H9 (cell line): Measurements from ENCODE around the gene CMSS1. TPM values are rescaled to one million over a fixed set of nuclear protein-coding genes. Genes with fewer than 3 reads are reported as not detected.

Experiments used
- DNase-seq: peaks from one replicate; pipeline ENCODE4 v3.0.0-alpha.2; 2017
- H2AFZ ChIP-seq: one replicate; pipeline ENCODE4 v1.6.1; 2013; ENCODE audit warnings: mild to moderate bottlenecking, low read length, control low read depth, moderate library complexity
- H2AK5ac ChIP-seq: 2 replicates; pipeline ENCODE4 v1.6.1; 2013; ENCODE audit warnings: low read length, control low read depth, mixed read lengths; ENCODE audit not compliant: insufficient read length
- H2BK120ac ChIP-seq: one replicate; pipeline ENCODE4 v1.6.1; 2013; ENCODE audit warnings: low read depth, mild to moderate bottlenecking, low read length, control low read depth, inconsistent platforms; ENCODE audit not compliant: poor library complexity, severe bottlenecking
- H2BK12ac ChIP-seq: 2 replicates; pipeline ENCODE4 v1.6.1; 2013; ENCODE audit warnings: low read length, control low read depth, mixed read lengths, low read depth; ENCODE audit not compliant: insufficient read length
- H2BK15ac ChIP-seq: 2 replicates; pipeline ENCODE4 v1.6.1; 2013; ENCODE audit warnings: low read depth, low read length, control low read depth
- H2BK20ac ChIP-seq: one replicate; pipeline ENCODE4 v1.6.1; 2013; ENCODE audit warnings: low read depth, mild to moderate bottlenecking, low read length, control low read depth, inconsistent platforms; ENCODE audit not compliant: poor library complexity, severe bottlenecking
- H2BK5ac ChIP-seq: 2 replicates; pipeline ENCODE4 v1.6.1; 2013; ENCODE audit warnings: low read length, control low read depth, mixed read lengths; ENCODE audit not compliant: insufficient read length
- H3K14ac ChIP-seq: 2 replicates; pipeline ENCODE4 v1.6.1; 2013; ENCODE audit warnings: low read length, control low read depth; ENCODE audit not compliant: insufficient read depth
- H3K18ac ChIP-seq: 2 replicates; pipeline ENCODE4 v1.6.1; 2013; ENCODE audit warnings: low read depth, mild to moderate bottlenecking, mixed read lengths, low read length, control low read depth; ENCODE audit not compliant: insufficient read length
- H3K23ac ChIP-seq: 2 replicates; pipeline ENCODE4 v1.6.1; 2013; ENCODE audit warnings: low read length, control low read depth, mixed read lengths, low read depth; ENCODE audit not compliant: insufficient read length
- H3K23me2 ChIP-seq: 2 replicates; pipeline ENCODE4 v1.6.1; 2013; ENCODE audit warnings: low read depth, mild to moderate bottlenecking, mixed read lengths, low read length, control low read depth; ENCODE audit not compliant: insufficient read length, poor library complexity, severe bottlenecking
- H3K27ac ChIP-seq: 2 replicates; pipeline ENCODE4 v1.5.1; 2013; ENCODE audit warnings: low read length, control low read depth, mixed read lengths, low read depth; ENCODE audit not compliant: insufficient read length
- H3K27me3 ChIP-seq: 2 replicates; pipeline ENCODE4 v1.6.1; 2013; ENCODE audit warnings: low read length, control low read depth, inconsistent platforms; ENCODE audit not compliant: insufficient read depth
- H3K4ac ChIP-seq: 2 replicates; pipeline ENCODE4 v1.6.1; 2013; ENCODE audit warnings: low read depth, mild to moderate bottlenecking, control low read depth, inconsistent platforms, low read length, moderate library complexity
- H3K4me1 ChIP-seq: 2 replicates; pipeline ENCODE4 v1.6.1; 2013; ENCODE audit warnings: low read length, control low read depth, inconsistent platforms; ENCODE audit not compliant: insufficient read depth
- H3K4me2 ChIP-seq: 2 replicates; pipeline ENCODE4 v1.6.1; 2013; ENCODE audit warnings: low read length, control low read depth, mixed read lengths; ENCODE audit not compliant: insufficient read length, insufficient read depth
- H3K56ac ChIP-seq: 2 replicates; pipeline ENCODE4 v1.6.1; 2013; ENCODE audit warnings: low read depth, mild to moderate bottlenecking, mixed read lengths, low read length, control low read depth; ENCODE audit not compliant: insufficient read length
- H3K79me1 ChIP-seq: 2 replicates; pipeline ENCODE4 v1.6.1; 2013; ENCODE audit warnings: low read depth, mild to moderate bottlenecking, moderate library complexity, low read length, control low read depth, inconsistent platforms; ENCODE audit not compliant: insufficient read depth, poor library complexity, severe bottlenecking
- H3K79me2 ChIP-seq: 2 replicates; pipeline ENCODE4 v1.6.1; 2013; ENCODE audit warnings: low read length, control low read depth, inconsistent platforms; ENCODE audit not compliant: insufficient read depth
- H3K9ac ChIP-seq: 2 replicates; pipeline ENCODE4 v1.6.1; 2013; ENCODE audit warnings: low read length, control low read depth, mixed read lengths; ENCODE audit not compliant: insufficient read length; ENCODE audit errors: extremely low read depth
- H3K9me3 ChIP-seq: one replicate; pipeline ENCODE4 v1.6.1; 2013; ENCODE audit warnings: low read depth, low read length, inconsistent platforms; ENCODE audit not compliant: control insufficient read depth
- H3T11ph ChIP-seq: one replicate; pipeline ENCODE4 v1.6.1; 2013; ENCODE audit warnings: mild to moderate bottlenecking, low read length, control low read depth, inconsistent platforms
- H4K20me1 ChIP-seq: one replicate; pipeline ENCODE4 v1.6.1; 2013; ENCODE audit not compliant: control insufficient read depth, insufficient read length, insufficient read depth
- H4K5ac ChIP-seq: 2 replicates; pipeline ENCODE4 v1.6.1; 2013; ENCODE audit warnings: low read depth, mild to moderate bottlenecking, mixed read lengths, low read length, control low read depth; ENCODE audit not compliant: insufficient read length
- H4K8ac ChIP-seq: replicated peaks from 2 replicates; pipeline ENCODE4 v1.6.1; 2013; ENCODE audit warnings: low read length, control low read depth, mixed read lengths, low read depth; ENCODE audit not compliant: insufficient read length
- H4K91ac ChIP-seq: 2 replicates; pipeline ENCODE4 v1.6.1; 2013; ENCODE audit warnings: low read depth, mild to moderate bottlenecking, moderate library complexity, mixed read lengths, low read length, control low read depth; ENCODE audit not compliant: insufficient read length
- H3K27ac Mint-ChIP-seq, 3 experiments: 2 replicates in 2 of 3; 3 replicates in 1 of 3; pipeline ENCODE4 v1.8.0; 2020 to 2021; ENCODE audit warnings: mixed read lengths in 3 of 3, mild to moderate bottlenecking in 1 of 3, moderate library complexity in 1 of 3
- H3K27me3 Mint-ChIP-seq: 2 replicates; pipeline ENCODE4 v1.8.0; 2021; ENCODE audit warnings: low read depth, mild to moderate bottlenecking, moderate library complexity, mixed read lengths
- H3K36me3 Mint-ChIP-seq, 3 experiments: 2 replicates in 2 of 3; 3 replicates in 1 of 3; pipeline ENCODE4 v1.8.0; 2020 to 2021; ENCODE audit warnings: low read depth in 3 of 3, mixed read lengths in 3 of 3; ENCODE audit not compliant: insufficient read depth in 1 of 3
- H3K4me1 Mint-ChIP-seq, 2 experiments: 2 replicates each; pipeline ENCODE4 v1.8.0; 2020; ENCODE audit warnings: mixed read lengths in 2 of 2
- H3K4me3 Mint-ChIP-seq, 2 experiments: 2 replicates in 1 of 2; 3 replicates in 1 of 2; pipeline ENCODE4 v1.8.0; 2020 to 2021; ENCODE audit warnings: mild to moderate bottlenecking in 2 of 2, mixed read lengths in 2 of 2, moderate library complexity in 1 of 2
- H3K9me3 Mint-ChIP-seq, 2 experiments: 2 replicates in 1 of 2; 3 replicates in 1 of 2; pipeline ENCODE4 v1.8.0; 2020; ENCODE audit warnings: mild to moderate bottlenecking in 2 of 2, mixed read lengths in 2 of 2, moderate library complexity in 1 of 2
- CTCF ChIP-seq: fragments of 200-600 bp; sonication (generic); conservative IDR thresholded peaks from 3 replicates; pipeline ENCODE4 v1.8.0; 2021; ENCODE audit warnings: antibody characterized with exemption, mild to moderate bottlenecking
- total RNA-seq: library from RNA; stranded (reverse); gene quantifications from 2 replicates; pipeline ENCODE4 v1.2.1, GENCODE V29; 2021

Gene CMSS1
- total RNA-seq, 1 experiment from 2014 or later, result 61.8 TPM

- no peak overlapping the region for H4K8ac ChIP-seq
- H3K14ac ChIP-seq, result no peak overlapping the region
- Mint-ChIP-seq H3K36me3 (no peaks in the 10 kb centered on the region), H3K27ac (no peak overlapping the region), H3K4me3 (no peak overlapping the region), H3K4me1 (0 out of 4 replicates have a peak, but pooled peaks cover 0 to 2% of the 10 kb centered on the region in 2 experiments), H3K27me3 (no peaks in the 10 kb centered on the region), H3K9me3 (no peaks in the 10 kb centered on the region)
- H3K9ac ChIP-seq, result no peak overlapping the region
- H3K23me2 ChIP-seq, result no peaks in the 10 kb centered on the region
- no peaks in the 10 kb centered on the region for H3K9me3 ChIP-seq
- no peak overlapping the region for H3K4me2 ChIP-seq
- no peak overlapping the region for H3K18ac ChIP-seq
- no peak overlapping the region for H2AK5ac ChIP-seq
- H2BK5ac ChIP-seq, result no peak overlapping the region
- H3K79me2 ChIP-seq, result no peaks in the 10 kb centered on the region
- H3K56ac ChIP-seq, result no peak overlapping the region
- no peaks in the 10 kb centered on the region for H3K27me3 ChIP-seq
- no peak overlapping the region for H2BK12ac ChIP-seq
- no peak overlapping the region for H3T11ph ChIP-seq
- H2BK20ac ChIP-seq, result no peak overlapping the region
- H3K23ac ChIP-seq, result no peak overlapping the region
- no peak overlapping the region for H2AFZ ChIP-seq
- no peaks in the 10 kb centered on the region for H3K79me1 ChIP-seq
- no peak overlapping the region for H2BK120ac ChIP-seq
- no peaks in the 10 kb centered on the region for H3K4me1 ChIP-seq
- no peak overlapping the region for H3K4ac ChIP-seq
- H4K91ac ChIP-seq, result no peak overlapping the region
- no peaks in the 10 kb centered on the region for H4K20me1 ChIP-seq
- H3K27ac ChIP-seq, result no peak overlapping the region
- no peak for DNase-seq
- no peak overlapping the region for H4K5ac ChIP-seq
- TF ChIP-seq CTCF, result no peak
- no peak overlapping the region for H2BK15ac ChIP-seq
Measured at GRCh38 chr3:100022506-100022905, 204.8 kb downstream of the CMSS1 start.
